Measurements from ENCODE around the gene HLA-DPA1. TPM values are rescaled to one million over a fixed set of nuclear protein-coding genes. Genes with fewer than 3 reads are reported as not detected.
"Not testable (repeated sequence)": the region's sequence is repeated elsewhere in the genome, so short reads cannot be mapped to it uniquely, and the experiment has no call there.

Gene HLA-DPA1
- polyA plus RNA-seq, 5 donors, result 33.0 to 44.8 (median 33.5) TPM

DNA sequence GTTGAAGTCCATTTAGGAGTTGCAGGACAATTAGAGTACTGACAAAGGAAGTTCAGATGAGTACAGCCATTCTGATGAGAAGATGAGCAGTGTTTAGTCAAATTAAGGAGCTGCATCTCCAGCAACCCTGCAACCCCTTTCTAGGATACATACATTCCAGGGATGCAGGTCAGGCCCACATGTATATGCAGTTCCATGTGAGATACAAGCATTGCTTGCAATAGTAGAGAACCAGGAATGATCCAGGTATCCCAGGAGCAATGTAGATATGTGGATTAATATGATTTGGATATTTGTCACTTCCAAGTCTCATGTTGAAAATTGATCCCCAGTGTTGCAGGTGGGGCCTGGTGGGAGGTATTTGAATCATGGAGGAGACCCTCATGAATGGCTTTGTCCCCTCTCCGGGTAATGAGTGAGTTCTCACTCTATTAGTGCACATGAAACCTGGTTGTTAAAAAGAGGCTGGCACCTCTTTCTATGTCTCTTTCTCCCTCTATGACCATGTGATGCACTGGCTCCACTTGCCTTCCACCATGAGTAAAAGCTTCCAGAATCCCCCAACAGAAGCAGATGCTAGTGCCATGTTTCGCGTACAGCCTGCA is 6.4 kb downstream of the HLA-DPA1 start:
- no peak for DNase-seq

DNA sequence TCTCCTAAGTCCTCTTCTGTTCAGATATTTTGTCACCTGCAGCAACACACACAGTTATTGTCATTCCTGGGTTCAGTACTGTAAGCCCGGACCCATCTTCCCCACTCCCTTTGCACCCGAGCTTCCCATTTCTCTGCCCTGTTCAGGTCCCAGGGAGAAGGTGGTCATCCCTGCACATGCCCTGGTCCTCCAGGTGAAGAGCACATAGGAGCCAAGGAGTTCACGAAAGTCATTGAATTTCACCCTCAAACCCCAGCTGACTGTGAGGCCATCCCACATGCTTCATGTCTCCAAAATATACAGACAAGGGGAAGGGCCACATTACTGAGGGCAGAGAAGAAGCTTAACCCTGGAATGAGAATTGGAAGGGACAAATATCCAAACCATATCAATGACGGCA is 8.1 kb downstream of the HLA-DPA1 start:
- no peak for DNase-seq

DNA sequence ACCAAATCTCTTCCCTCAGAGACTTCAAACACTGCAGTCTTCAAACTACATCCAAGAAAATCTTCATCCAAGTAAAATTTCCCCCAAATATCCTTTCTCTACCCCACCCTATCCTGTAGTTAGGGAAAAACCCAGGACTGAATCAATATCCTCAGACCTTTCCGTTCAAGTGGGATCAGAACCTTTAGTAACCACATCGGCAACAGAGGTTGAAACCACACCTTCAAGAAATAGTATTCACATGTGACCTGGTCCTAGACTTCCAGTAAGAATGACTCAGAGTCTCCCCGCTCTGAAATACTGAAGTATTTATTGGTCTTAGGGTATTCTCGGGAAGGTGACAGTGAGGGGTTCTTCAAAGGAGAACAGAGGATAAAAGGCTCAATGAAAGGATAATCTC is 8.7 kb downstream of the HLA-DPA1 start:
- DNase-seq, result no peak

DNA sequence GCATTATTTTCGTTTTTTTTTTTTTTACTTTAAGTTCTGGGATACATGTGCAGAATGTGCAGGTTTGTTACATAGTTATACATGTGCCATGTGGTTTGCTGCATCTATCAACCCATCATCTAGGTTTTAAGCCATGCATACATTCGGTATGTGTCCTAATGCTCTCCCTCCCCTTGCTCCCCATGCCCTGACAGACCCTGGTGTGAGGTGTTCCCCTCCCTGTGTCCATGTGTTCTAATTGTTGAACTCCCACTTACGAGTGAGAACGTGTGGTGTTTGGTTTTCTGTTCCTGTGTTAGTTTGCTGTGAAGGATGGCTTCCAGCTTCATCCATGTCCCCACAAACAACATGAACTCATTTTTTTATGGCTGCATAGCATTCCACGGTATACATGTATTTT is 10.0 kb downstream of the HLA-DPA1 start:
- not testable (repeated sequence) for DNase-seq

DNA sequence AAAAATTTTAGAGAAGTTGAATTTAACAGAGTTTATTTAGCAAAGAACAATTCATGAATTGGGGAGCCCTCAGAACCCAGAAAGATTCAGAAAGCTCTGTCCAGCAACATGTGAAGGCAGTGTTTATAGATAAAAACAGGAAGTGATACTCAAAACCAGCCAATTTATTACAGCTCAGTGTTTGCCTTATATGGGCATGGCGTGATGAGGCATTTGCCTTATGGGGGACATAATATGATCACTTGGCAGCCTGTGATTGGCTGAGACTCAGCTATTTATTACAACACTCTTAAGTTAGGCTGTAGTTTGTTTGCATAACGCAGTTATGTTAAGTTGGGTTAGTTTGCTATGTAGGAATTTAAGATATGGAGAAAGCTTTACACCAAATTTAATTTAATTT is 11.5 kb downstream of the HLA-DPA1 start:
- DNase-seq, result peak in 1 of 2 donors; percentile 16

DNA sequence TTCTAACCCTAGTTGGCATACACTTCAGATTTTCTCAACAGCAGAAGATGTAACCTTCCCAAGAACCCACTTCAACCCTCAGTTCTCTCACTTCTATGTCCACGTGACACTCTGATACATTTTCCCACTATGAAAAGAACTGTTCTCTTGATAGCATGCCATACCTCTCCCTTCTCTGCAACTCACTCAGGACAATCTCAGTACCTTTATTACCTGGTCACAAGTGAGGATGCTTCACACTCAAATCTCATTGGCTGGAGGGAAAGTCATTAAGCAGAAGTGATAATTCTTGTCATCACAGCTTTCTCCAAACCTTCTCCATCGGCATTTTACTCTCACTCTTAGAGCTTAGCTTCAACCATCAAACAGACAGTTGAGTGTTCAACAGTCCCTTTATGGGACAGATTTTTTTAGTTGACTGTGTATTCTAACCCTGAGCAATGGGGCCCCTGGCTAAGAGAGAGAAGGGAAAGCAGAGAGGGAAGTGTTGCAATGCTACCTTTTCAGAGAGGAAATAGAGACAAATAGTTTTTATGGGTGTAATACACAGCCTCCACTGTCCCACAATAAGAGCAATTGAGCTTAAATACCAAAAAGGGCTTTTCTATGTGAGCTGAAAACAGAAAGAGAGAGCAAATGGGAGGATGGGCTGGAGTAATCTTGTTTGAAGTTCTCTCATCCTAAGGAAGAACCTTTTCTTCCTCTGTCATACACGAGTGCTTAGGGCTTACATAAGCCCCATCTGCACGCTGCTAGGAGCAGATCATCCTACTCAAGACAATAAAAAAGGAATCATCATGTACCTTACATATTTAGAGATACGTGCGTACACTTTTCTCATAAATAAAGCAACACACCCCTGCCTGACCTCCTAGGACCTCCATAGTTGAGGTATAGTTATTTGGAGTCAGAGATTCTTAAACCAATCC is 16.0 kb downstream of the HLA-DPA1 start:
- DNase-seq, result no peak

DNA sequence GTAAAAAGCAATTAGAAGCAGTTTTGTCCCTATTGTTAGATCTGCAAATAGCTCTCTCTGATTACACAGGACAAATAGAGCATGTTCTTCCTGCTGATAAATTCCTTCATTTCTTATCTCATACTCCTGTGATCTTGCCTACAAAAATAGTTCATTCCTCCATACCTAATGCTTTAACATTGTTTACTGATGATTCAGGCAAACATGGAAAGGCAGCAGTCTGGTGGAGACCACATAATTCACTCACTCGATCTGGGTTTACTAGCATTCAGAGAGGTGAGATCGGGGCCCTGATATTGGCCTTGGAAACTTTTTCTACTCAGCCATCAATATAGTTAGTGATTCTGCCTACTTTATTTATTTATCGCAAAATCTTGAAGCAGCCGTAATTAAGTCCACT is 20.2 kb downstream of the HLA-DPA1 start:
- DNase-seq, result no peak

DNA sequence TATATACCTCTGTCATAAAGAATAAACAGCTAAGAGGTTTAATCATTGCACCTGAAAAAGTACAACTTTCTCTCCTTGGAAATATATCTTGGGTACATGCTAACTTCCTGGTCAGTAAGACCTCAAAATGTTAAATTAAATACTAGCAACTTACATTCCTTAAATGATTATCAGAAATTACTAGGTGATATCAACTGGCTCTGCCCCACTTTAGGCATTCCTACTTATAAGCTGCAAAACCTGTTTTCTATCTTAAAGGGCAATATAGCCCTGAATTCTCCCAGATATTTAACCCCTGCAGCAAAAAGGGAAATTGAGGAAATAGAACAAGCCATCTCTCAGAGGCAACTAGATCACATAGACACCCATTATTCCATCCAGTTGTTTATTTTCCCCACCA is 20.8 kb downstream of the HLA-DPA1 start:
- no peak for DNase-seq

DNA sequence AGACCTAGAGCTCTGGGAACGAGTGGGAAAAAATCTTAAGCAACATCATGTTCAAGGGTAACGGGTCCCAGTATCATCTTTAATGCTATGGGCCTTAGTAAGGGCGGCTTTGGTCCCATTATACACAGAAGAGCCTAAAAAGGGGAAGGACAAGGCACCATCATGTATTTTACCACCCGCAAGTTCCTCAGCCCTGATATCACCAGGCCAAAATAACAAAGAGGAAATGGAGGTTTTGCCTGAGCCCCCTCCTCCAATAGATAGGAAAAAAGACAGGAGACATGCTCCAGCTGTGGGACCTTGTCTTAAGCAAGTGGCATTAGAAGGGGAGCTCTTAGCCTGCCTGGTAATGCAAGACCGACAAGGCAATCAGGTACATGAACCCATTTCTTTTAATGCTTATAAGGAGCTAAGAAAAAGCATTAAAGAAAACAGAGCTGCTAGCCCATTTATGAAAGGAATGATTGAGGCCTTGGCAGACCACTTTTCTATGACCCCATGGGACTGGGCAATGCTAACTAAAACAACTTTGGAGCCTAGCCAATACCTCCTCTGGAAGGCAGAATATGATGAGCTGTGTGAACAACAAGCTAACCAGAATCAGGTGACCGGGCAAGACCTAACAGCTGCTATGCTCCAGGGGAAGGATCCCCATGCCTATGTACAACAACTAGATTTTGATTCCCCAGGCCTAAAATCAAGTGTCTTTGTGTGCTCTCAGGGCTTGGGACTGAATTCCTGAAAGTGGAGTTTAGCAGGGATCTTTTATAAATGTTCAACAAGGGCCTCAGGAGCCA is 23.2 kb downstream of the HLA-DPA1 start:
- DNase-seq, result no peak

DNA sequence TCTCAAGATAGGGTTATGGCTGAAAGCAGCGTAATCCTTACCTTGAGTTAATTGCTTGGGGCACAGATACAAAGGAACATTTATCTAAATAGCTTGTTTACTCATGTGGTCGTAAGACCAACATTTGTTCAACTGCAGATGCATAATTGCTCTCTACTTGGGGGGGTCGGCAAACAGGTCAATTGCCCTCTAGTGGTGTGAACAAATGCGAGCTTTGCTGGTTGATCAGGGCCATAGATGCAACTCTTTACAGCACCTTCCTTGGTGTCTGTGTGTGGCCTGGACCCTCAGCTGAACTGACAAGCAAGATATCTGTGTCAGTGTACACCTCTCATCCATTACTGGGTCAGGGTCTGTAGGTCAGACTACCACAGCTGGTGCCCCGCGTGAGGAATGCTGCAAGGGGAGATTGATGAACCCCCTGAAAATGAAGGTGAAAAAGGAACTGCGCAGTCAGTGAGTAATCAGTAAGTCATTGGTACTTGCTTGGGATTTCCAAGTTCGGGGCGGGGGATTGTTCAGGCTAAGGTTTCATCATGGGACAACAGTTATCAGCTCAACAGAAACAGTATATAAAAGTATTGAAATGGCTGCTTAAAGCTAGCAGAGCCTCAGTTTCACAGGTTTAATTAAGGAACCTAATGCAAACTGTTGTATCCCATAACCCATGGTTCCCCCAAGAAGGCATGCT is 24.0 kb downstream of the HLA-DPA1 start:
- no peak for DNase-seq

DNA sequence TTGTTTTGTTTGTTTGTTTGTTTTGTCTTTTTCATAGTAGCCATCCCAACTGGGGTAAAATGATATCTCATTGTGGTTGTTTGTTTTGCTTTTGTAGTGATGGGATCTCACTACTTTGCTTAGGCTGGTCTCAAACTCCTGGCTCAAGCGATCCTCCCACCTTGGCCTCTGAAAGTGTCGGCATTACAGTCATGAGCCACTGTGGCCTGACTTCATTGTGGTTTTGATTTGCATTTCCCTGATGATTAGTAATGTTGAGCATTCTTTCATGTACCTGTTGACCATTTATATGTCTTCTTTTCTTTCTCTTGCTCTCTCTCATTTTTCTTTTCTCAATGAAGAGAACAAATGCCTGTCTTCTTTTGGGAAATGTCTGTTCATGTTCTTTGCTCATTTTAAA is 33.3 kb downstream of the HLA-DPA1 start:
- no peak for DNase-seq

DNA sequence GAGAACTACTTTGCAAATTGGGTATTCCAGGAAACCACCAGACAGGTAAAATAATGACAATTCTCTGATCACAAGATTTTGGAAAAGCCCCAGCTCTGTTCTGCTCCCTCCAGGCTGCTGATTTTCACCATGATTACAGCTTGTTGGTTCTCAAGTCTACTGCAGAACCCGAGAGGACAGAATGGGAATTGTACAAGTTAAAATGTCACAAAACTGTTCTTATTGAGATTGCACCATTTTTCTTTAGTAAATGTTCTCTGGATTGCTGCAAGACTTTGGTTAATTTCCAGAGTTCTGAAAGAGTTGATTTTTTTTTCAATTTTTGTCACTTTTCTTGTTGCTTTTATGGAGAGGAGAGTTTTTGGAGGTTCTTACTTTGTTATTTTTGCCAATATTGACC is 36.9 kb downstream of the HLA-DPA1 start:
- no peak for DNase-seq

DNA sequence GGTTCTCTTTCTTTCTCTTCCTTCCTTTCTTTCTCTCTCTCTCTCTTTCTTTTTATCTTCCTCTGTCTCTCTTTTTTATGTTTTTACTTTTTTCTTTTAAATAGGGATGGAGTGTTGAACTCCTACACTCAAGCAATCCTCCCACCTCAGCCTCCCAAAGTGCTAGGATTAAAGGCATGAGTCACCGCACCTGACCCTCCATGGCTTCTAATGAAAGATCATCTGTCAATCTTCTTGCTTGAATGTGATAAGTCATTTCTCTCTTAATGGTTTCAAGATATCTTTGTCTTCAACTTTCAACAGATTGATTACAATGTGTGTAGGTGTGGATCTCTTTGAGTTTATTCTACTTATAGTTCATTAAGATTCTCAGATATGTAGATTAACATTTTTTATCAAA is 38.9 kb downstream of the HLA-DPA1 start:
- DNase-seq, result no peak

DNA sequence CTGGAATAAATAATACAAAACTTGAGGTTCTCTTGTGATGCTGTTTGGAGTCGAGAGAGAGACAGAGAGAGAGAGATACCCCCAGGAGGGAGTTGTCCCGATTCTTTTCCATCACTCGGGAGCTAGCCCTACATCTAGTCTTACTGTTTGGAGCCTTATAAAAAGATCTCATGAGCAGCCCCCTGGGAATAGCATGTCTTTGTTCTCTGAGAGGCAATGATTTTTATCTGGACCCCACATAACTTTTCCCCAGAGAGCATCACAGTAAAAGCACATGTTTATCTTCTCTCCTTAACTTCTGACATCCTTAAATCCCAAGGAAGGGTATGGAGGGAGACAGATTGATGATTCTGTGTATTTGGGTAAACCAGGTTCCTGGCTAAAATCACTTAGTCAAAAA is 43.2 kb downstream of the HLA-DPA1 start:
- DNase-seq, result no peak

DNA sequence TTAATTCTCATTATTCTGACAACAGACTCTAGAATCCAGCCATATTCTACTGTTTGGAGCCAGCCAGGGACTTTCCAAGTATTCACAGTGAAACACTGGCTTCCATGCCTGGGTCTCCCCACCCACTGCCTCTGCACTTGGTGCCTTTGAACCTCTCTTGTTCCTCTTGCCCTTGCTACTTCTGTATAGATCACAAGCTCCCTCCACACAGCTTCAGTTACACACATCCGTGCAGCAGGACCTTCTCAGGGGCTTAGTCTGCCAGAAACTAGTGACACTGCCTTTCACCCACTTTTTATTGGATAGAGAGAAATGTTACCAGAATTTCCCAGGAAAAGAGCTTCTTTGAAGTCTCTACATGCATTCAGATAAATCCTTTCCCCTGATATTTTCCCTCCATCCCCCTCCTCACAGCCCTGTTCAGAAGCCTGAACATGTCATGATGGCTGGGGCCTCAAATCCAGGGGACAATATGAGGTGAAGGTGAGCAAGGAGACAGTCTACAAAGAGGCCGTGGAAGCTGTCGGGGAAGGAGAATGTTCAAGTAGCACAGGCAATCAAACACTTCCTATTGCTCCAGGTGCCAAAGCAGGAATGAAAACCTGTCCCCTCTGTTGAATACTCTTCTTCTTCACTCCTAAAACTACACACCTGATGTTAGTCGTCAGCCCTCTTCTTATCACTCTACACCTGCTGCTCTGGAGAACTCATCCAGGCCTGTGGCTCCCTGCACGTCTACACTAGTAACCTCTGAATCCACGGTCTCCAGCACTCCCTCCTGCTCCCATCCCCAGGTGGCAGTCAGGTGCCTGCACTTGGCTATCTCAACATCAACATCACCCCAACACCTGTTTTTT is 43.9 kb downstream of the HLA-DPA1 start:
- DNase-seq, result no peak

DNA sequence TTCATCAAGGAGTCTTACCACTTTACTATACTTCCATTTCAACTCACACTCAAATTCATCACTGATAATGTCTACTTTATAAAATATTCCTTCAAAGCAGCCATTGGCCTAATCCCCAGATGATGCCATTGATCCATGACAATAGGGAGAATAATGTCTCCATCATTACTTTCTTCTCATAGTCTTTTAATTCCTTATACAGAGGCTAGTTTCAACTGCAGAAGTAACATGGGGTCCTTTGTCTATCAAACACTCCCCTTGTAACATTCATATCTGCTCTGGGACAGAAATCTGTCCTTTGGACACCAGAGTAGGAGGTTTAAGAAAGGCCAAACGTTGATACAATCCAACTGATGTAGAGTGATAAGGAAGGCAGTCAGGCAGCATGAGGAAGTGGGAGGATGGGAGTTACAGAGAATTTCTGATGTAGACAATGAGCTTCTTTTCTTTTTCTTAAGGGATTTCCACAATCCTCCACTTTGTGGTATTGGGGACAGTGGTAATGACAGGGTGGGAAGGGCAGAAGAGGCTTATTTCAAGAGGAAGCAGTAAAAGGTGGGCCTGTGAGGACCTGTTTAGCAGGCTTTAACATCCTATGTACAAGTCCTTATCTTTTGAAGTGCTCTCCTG is 45.1 kb downstream of the HLA-DPA1 start:
- DNase-seq, result no peak

DNA sequence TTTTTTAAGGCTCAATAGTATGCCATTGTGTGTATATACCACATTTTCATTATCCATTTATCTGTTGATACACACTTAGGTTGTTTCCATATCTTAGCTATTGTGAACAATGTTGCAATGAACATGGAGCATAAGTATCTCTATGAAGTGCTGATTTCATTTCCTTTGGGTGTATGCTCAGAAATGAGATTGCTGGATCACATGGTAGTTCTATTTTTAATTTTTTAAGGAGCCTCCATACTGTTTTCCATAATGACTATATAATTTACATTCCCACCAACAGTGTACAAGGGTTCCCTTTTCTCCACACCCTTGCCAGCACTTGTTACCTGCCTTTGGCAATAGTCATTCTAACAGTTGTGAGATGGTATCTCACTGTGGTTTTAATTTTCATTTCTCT is 48.9 kb downstream of the HLA-DPA1 start:
- DNase-seq, result no peak

DNA sequence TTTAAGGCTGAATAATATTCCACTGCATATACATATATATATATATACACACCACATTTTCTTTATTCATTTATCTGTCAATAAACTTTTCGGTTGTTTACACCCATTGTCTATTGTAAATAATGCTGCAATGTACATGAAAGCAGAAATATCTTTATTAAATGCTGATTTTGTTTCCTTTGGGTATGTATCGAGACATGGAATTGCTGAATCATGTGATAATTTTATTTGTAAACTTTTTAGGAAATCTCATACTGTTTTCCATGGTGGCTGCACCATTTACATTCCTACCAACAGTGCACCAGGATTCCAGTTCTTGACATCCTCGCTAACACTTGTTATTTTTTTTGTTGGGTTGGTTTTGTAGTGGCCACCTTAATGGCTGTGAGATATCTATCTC is 49.9 kb downstream of the HLA-DPA1 start:
- DNase-seq, result no peak

DNA sequence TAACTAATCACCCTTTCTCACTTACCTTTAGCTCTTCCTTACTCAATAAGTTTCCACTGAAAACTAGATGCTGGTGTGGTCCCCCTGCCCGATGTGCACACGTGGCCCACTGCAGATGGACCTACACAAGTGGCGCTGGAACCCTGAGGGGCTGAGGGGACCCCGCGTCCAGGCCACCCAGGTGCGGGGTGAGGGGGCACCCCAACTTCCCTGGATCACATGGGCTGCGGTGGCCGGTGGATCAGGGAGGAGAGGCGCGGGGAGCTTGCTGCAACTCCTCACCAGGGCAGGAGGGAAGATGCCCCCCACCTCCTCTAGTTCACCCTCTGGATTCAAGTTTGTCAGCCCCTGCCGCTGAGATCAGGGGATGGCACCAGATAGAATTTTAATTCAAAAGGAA is 51.5 kb downstream of the HLA-DPA1 start:
- no peak for DNase-seq

DNA sequence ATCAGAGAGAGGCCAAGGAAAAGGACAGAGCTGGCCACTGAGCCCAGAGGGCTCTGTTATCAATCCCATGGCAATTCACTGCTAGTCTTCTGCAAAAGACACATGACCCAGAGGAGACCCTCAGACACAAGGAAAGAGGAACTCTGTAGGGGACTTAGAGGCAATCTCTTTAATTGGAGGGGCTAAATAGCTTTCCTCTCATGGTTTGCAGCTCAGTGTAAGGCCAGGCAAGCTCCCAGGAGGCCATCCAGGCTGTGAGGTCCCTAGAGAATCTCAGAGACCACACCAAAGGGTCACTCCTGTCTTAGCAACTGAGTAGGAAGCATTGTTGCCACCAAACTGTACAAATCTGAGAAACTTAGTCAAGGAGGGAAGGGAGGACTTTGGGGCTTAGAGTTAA is 54.1 kb downstream of the HLA-DPA1 start:
- no peak for DNase-seq

DNA sequence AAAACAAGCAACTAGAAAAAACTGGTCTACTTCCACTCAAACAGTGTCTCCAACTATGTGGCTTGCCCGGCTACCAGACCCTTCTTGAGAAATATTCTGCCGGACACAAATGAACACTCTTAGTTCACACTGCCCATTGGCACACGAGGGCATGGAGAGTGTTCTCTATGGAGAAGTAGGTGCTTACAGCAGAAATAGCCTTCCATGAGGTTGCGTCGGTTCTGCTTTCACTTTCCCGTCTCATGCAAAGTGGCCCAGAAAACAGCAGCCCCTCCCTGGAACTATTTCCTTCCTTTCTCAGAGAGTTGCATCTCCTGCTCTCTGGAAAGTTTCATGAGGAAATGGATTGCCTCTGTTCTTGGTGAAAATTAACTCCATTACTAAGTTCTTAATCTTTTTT is 54.5 kb downstream of the HLA-DPA1 start:
- peak; percentile 26 to 42 for DNase-seq
